ENCODE data around the gene TNNC1. TPM values are rescaled to one million over a fixed set of nuclear protein-coding genes. Genes with fewer than 3 reads are reported as not detected.

Gene TNNC1
- total RNA-seq, 1 donor from 2014 or later: not detected

GRCh38 chr3:52495777-52496602 is 42.1 kb upstream of the TNNC1 start:
- Mint-ChIP-seq H3K27ac (ENCODE audit: unreplicated experiment) (no peak overlapping the region), H3K9me3 (no peaks in the 10 kb centered on the region), H3K4me3 (no peak overlapping the region), H3K4me1 (peaks cover 4% of the 10 kb centered on the region), H3K27me3 (ENCODE audit: low read depth) (peaks cover 3% of the 10 kb centered on the region), H3K36me3 (ENCODE audit: low read depth) (no peaks in the 10 kb centered on the region)
- DNase-seq (ENCODE audit: low read depth, low spot score): no peak
- TF ChIP-seq CTCF (conservative IDR thresholded peaks at IDR 0.05): no peak

- Mint-ChIP-seq H3K4me3 (peak within 1 kb of the TSS; percentile 72), H3K9me3 (no peaks in the 10 kb centered on the region), H3K36me3 (ENCODE audit: low read depth) (no peaks in the 10 kb centered on the region), H3K27me3 (ENCODE audit: low read depth) (peaks cover 3% of the 10 kb centered on the region), H3K4me1 (peaks cover 4% of the 10 kb centered on the region), H3K27ac (ENCODE audit: unreplicated experiment) (peak within 1 kb of the TSS; percentile 81)
- TF ChIP-seq CTCF (conservative IDR thresholded peaks at IDR 0.05): no peak
- DNase-seq (ENCODE audit: low read depth, low spot score): no peak
Measured at GRCh38 chr3:52494886-52495495, 41.1 kb upstream of the TNNC1 start, which contains the start of gene STAB1. Gene STAB1 (plus strand): TSS chr3:52495338. CDS start chr3:52495414, 76 bp downstream.

GRCh38 chr3:52494445-52494844 is 40.6 kb upstream of the TNNC1 start:
- no peaks in the 10 kb centered on the region for H3K36me3 Mint-ChIP-seq (ENCODE audit: low read depth)
- DNase-seq (ENCODE audit: low read depth, low spot score): no peak
- H3K9me3 Mint-ChIP-seq: no peaks in the 10 kb centered on the region
- H3K27me3 Mint-ChIP-seq (ENCODE audit: low read depth): peaks cover 3% of the 10 kb centered on the region
- peak overlapping the region; percentile 72 for H3K4me3 Mint-ChIP-seq
- no peak for TF ChIP-seq CTCF (conservative IDR thresholded peaks at IDR 0.05)
- H3K27ac Mint-ChIP-seq (ENCODE audit: unreplicated experiment): peak overlapping the region; percentile 81
- peaks cover 4% of the 10 kb centered on the region for H3K4me1 Mint-ChIP-seq

GRCh38 chr3:52493232-52494017 is 39.6 kb upstream of the TNNC1 start:
- peaks cover 4% of the 10 kb centered on the region for H3K4me1 Mint-ChIP-seq

More at GRCh38 chr3:52493232-52494017, 39.6 kb upstream of the TNNC1 start:
- no peaks in the 10 kb centered on the region for H3K9me3 Mint-ChIP-seq
- H3K27me3 Mint-ChIP-seq (ENCODE audit: low read depth): peaks cover 3% of the 10 kb centered on the region
- DNase-seq (ENCODE audit: low read depth, low spot score): no peak
- H3K4me3 Mint-ChIP-seq: no peak overlapping the region
- peaks cover 2% of the 10 kb centered on the region for H3K36me3 Mint-ChIP-seq (ENCODE audit: low read depth)
- no peak for TF ChIP-seq CTCF (conservative IDR thresholded peaks at IDR 0.05)
- H3K27ac Mint-ChIP-seq (ENCODE audit: unreplicated experiment): no peak overlapping the region

All from neural crest cell (in vitro differentiated cells).